Testis (tissue), 3 donors: ENCODE results near the gene PLD1. TPM values are rescaled to one million over a fixed set of nuclear protein-coding genes. Genes with fewer than 3 reads are reported as not detected.

Experiments
- DNase-seq: peaks from one replicate; pipeline ENCODE4 v3.0.0-alpha.2; 2019
- H3K27ac ChIP-seq, 2 donors: fragments of 200-600 bp; sonication (generic); one replicate each; pipeline ENCODE4 v1.5.1; 2019
- H3K27me3 ChIP-seq: fragments of 200-600 bp; sonication (generic); one replicate; pipeline ENCODE4 v1.5.1; 2019
- H3K36me3 ChIP-seq: fragments of 200-600 bp; sonication (generic); one replicate; pipeline ENCODE4 v1.5.1; 2017; ENCODE audit warnings: low read depth; ENCODE audit errors: missing control alignments
- H3K4me1 ChIP-seq: fragments of 200-600 bp; sonication (generic); one replicate; pipeline ENCODE4 v1.5.1; 2019
- H3K4me3 ChIP-seq, 2 donors: fragments of 200-600 bp; sonication (generic); one replicate each; pipeline ENCODE4 v1.5.1; 2017 to 2019
- H3K9me3 ChIP-seq: fragments of 200-600 bp; sonication (generic); one replicate; pipeline ENCODE4 v1.5.1; 2017
- CTCF ChIP-seq, 3 experiments: fragments of 450-650 bp in 2 of 3; fragments of 200-600 bp in 1 of 3; sonication (generic) in 1 of 3; IDR thresholded peaks; one replicate each; pipeline ENCODE4 v1.5.1; 2016 to 2019; ENCODE audit warnings: antibody characterized with exemption in 3 of 3, mild to moderate bottlenecking in 2 of 3, moderate library complexity in 1 of 3
- POLR2A ChIP-seq: fragments of 450-650 bp; IDR thresholded peaks from one replicate; pipeline ENCODE4 v1.6.1; 2017; ENCODE audit warnings: antibody characterized with exemption, mild to moderate bottlenecking, moderate library complexity
- WGBS, 2 donors: methylation state at CpG; one replicate each; pipeline ENCODE4 v1.1.5; 2018; 5-methylcytosine and 5-hydroxymethylcytosine counted together
- intact Hi-C: fragments of 100-400 bp; cut with DNase I; formaldehyde crosslinking; loops from one replicate; pipeline ENCODE4 v1.15.1; 2023; ENCODE audit warnings: low total_unique reads
- polyA plus RNA-seq: library from polyadenylated mRNA; stranded (reverse); fragments of 350-450 nt; fragmentation: Illumina TruSeq; extraction: RNeasy Lipid Tissue Mini Kit (QIAGEN cat#74804); gene quantifications from one replicate; pipeline ENCODE4 v1.2.3, GENCODE V29; 2014; ENCODE audit warnings: low read depth, low replicate concordance; ENCODE audit not compliant: insufficient read depth
- total RNA-seq, 2 donors: library from RNA; depleted of rRNA; stranded (reverse); fragments of >200 nt; gene quantifications; one replicate each; pipeline ENCODE4 v1.2.3, GENCODE V29; 2016

PLD1 gene
- total and polyA plus RNA-seq, 3 donors from 2014 or later, result 10.7 to 27.4 (median 19.1) TPM

- TF ChIP-seq POLR2A (no peak), CTCF (IDR thresholded peaks at IDR 0.05) (no peak)
- no peak overlapping the region for H3K4me3 ChIP-seq
- H3K4me1 ChIP-seq, result peaks cover 7% of the 10 kb centered on the region
- DNase-seq, result no peak
- intact Hi-C loops, result loop anchor here (10.0 kb wide), 1 partner anchor 122 kb away; no protein-coding TSS in a partner anchor
- no peaks in the 10 kb centered on the region for H3K27me3 ChIP-seq
- H3K27ac ChIP-seq, result no peak overlapping the region
- H3K36me3 ChIP-seq, result no peaks in the 10 kb centered on the region
- no peaks in the 10 kb centered on the region for H3K9me3 ChIP-seq
- 83 to 93% methylated on average over 1 of the region's 1 CpG for WGBS, 2 donors
Observed at GRCh38 chr3:171652932-171653331, 157.4 kb downstream of the PLD1 start.

GRCh38 chr3:171649911-171650592, 160.2 kb downstream of the PLD1 start:
- DNase-seq, result no peak
- H3K4me3 ChIP-seq, result no peak overlapping the region
- peak overlapping the region in 1 of 2 donors; percentile 72 for H3K27ac ChIP-seq
- WGBS, 2 donors, result 58 to 64% methylated on average over 10 of the region's 10 CpGs
- H3K27me3 ChIP-seq, result no peaks in the 10 kb centered on the region
- H3K9me3 ChIP-seq, result no peaks in the 10 kb centered on the region
- intact Hi-C loops, result loop anchor here (10.0 kb wide), 1 partner anchor 125 kb away; no protein-coding TSS in a partner anchor
- no peak for TF ChIP-seq POLR2A
- no peak for TF ChIP-seq CTCF (IDR thresholded peaks at IDR 0.05)
- H3K36me3 ChIP-seq, result no peaks in the 10 kb centered on the region
- peaks cover 7% of the 10 kb centered on the region for H3K4me1 ChIP-seq

GRCh38 chr3:171649267-171649666, 161.0 kb downstream of the PLD1 start:
- DNase-seq, result peak; percentile 39
- WGBS, 2 donors, result 28 to 39% methylated on average over 4 of the region's 4 CpGs
- Histone ChIP-seq H3K27me3 (no peaks in the 10 kb centered on the region), H3K4me1 (peaks cover 7% of the 10 kb centered on the region), H3K4me3 (no peak overlapping the region), H3K36me3 (no peaks in the 10 kb centered on the region), H3K9me3 (no peaks in the 10 kb centered on the region), H3K27ac (peak overlapping the region in 1 of 2 donors; percentile 72)
- intact Hi-C loops, result no loop called here
- TF ChIP-seq CTCF (IDR thresholded peaks at IDR 0.05) (no peak), POLR2A (no peak)

GRCh38 chr3:171648069-171648468, 162.2 kb downstream of the PLD1 start:
- Histone ChIP-seq H3K4me1 (peaks cover 7% of the 10 kb centered on the region), H3K27ac (no peak overlapping the region), H3K9me3 (no peaks in the 10 kb centered on the region), H3K36me3 (no peaks in the 10 kb centered on the region), H3K27me3 (no peaks in the 10 kb centered on the region), H3K4me3 (no peak overlapping the region)
- DNase-seq, result no peak
- no peak for TF ChIP-seq CTCF (IDR thresholded peaks at IDR 0.05)
- TF ChIP-seq POLR2A, result no peak
- intact Hi-C loops, result no loop called here
